ENCODE data around the gene KRT73.

The KRT73 gene

DNA sequence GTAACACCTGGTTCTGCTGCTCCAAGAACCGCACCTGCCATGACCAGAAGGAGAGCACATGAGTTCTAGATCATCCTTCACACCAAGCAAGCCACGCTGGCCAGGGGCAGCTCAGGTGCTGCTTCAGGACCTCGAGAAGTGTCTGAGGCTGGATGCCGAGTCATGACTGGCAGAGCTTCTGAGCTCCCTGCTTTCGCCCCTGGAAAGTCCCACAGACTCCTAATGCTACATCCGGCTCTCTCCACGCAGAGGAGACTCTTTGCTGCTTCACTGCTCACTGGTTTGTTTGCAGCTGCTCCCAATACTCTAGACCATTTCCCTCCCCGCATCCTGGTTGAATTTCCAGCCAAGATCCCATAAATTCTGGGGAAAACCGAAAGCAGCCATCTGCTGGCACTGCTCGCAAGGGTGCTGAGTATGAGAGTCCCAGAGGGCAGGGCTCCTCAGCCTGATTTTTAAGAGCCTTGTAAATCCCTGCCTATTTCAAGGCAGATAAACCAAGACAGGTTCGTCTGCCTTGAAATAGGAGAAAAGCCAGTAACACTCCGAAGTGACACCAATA is 32.2 kb upstream of the KRT73 start:
- peaks cover 9% of the 10 kb centered on the region for H3K4me1 Mint-ChIP-seq
- H3K27me3 Mint-ChIP-seq (ENCODE audit: low read depth, poor library complexity): peaks cover 10% of the 10 kb centered on the region
- peaks cover 11% of the 10 kb centered on the region for H3K9me3 Mint-ChIP-seq
- TF ChIP-seq, protein P1, sequence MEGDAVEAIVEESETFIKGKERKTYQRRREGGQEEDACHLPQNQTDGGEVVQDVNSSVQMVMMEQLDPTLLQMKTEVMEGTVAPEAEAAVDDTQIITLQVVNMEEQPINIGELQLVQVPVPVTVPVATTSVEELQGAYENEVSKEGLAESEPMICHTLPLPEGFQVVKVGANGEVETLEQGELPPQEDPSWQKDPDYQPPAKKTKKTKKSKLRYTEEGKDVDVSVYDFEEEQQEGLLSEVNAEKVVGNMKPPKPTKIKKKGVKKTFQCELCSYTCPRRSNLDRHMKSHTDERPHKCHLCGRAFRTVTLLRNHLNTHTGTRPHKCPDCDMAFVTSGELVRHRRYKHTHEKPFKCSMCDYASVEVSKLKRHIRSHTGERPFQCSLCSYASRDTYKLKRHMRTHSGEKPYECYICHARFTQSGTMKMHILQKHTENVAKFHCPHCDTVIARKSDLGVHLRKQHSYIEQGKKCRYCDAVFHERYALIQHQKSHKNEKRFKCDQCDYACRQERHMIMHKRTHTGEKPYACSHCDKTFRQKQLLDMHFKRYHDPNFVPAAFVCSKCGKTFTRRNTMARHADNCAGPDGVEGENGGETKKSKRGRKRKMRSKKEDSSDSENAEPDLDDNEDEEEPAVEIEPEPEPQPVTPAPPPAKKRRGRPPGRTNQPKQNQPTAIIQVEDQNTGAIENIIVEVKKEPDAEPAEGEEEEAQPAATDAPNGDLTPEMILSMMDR (IDR thresholded peaks at IDR 0.05): no peak
- peak overlapping the region; percentile 27 for H3K27ac Mint-ChIP-seq
- no peaks in the 10 kb centered on the region for H3K36me3 Mint-ChIP-seq (ENCODE audit: low read depth)
- DNase-seq: no peak
- no peak overlapping the region for H3K4me3 Mint-ChIP-seq

DNA sequence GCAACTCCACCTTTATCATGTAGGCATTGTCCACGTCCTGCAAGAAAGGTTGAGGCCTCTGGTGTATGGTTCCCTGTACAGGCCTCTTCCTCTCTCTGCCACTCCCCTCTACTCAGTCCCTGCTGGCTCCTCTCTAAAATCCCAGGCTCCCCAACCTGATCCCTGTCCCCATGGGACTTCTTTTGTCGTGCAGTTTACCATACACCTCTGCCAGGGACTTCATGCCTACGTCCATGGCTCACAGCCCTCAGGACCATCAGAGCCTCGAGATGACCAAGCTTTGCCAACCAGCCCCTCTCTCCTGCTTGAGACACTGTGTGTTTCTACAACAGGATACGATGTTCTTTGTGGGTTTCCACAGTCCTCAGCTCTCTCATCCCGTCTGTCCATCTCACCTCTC is 30.7 kb upstream of the KRT73 start:
- peaks cover 9% of the 10 kb centered on the region for H3K4me1 Mint-ChIP-seq
- DNase-seq: no peak
- H3K4me3 Mint-ChIP-seq: no peak overlapping the region
- TF ChIP-seq, protein P1 (IDR thresholded peaks at IDR 0.05): no peak
- no peak overlapping the region for H3K27ac Mint-ChIP-seq
- H3K9me3 Mint-ChIP-seq: peaks cover 11% of the 10 kb centered on the region
- no peaks in the 10 kb centered on the region for H3K36me3 Mint-ChIP-seq (ENCODE audit: low read depth)
- peaks cover 11% of the 10 kb centered on the region for H3K27me3 Mint-ChIP-seq (ENCODE audit: low read depth, poor library complexity)

DNA sequence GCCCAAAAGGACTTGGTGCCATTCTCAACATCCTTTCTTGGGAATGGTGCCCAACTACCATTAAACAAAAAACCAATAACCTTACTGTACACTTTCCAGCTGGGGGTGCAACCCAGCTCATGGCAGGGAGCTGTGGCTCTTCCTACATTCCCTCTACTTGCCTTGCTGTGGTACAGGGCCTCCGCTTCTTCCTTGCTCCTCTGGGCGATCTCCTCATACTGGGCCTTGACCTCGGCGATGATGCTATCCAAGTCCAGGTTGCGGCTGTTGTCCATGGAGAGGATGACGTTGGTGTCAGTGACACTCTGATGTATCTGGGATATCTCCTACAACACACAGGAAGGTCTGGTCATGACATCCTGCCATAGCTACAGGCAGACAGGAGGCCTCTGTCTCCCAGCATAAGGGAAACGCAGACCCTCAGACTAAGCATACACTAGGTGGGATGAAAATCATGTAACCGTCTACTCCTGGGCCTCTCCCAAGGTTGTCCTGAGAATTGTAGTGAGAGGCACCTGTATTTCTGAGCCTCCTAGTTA is 29.7 kb upstream of the KRT73 start:
- Mint-ChIP-seq H3K9me3 (peaks cover 11% of the 10 kb centered on the region), H3K4me3 (no peak overlapping the region), H3K4me1 (peaks cover 9% of the 10 kb centered on the region), H3K27me3 (ENCODE audit: low read depth, poor library complexity) (peaks cover 8% of the 10 kb centered on the region), H3K36me3 (ENCODE audit: low read depth) (no peaks in the 10 kb centered on the region), H3K27ac (no peak overlapping the region)
- DNase-seq: no peak
- TF ChIP-seq, protein P1 (IDR thresholded peaks at IDR 0.05): no peak

DNA sequence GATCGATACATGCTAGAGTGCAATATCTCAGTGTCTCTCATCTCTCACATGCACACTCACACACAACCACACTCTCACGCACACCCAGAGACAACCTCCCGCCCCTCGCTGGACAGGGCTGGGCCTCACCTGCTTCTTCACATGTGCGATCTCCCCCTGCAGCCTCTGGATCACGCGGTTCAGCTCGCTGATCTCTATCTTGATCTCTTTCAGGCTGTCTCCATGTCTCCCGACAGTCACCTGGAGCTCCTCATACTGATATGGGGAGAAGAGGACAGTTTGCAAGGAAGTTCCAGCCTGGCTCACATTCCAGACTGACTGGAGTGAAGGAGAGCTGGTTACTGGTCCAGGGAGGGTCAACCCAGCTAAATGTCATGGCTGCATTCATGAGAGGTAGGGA is 29.2 kb upstream of the KRT73 start:
- Mint-ChIP-seq H3K9me3 (peaks cover 11% of the 10 kb centered on the region), H3K27ac (no peak overlapping the region), H3K4me1 (peaks cover 9% of the 10 kb centered on the region), H3K27me3 (ENCODE audit: low read depth, poor library complexity) (peaks cover 8% of the 10 kb centered on the region), H3K36me3 (ENCODE audit: low read depth) (no peaks in the 10 kb centered on the region), H3K4me3 (no peak overlapping the region)
- TF ChIP-seq, protein P1 (IDR thresholded peaks at IDR 0.05): no peak
- DNase-seq: no peak

DNA sequence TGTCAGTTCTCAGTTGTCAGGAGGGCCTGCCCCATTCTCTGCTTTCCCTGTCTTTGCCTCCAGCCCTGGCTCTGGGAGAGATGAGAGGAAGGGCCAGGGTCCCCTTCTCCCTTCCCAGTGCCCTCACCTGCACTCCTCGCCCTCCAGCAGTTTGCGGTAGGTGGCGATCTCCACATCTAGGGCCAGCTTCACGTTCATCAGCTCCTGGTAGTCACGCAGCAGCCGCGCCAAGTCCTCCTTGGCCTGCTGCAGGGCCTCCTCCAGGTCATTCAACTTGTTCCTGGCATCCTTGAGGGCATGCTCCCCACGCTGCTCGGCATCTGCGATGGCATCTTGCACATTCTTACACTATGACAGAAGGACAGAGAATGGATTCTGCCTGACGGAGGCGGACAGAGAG is 28.3 kb upstream of the KRT73 start:
- TF ChIP-seq, protein P1 (IDR thresholded peaks at IDR 0.05): no peak
- peaks cover 8% of the 10 kb centered on the region for H3K27me3 Mint-ChIP-seq (ENCODE audit: low read depth, poor library complexity)
- no peak overlapping the region for H3K27ac Mint-ChIP-seq
- H3K4me1 Mint-ChIP-seq: peaks cover 9% of the 10 kb centered on the region
- DNase-seq: no peak
- no peaks in the 10 kb centered on the region for H3K36me3 Mint-ChIP-seq (ENCODE audit: low read depth)
- no peak overlapping the region for H3K4me3 Mint-ChIP-seq
- H3K9me3 Mint-ChIP-seq: peaks cover 3% of the 10 kb centered on the region

DNA sequence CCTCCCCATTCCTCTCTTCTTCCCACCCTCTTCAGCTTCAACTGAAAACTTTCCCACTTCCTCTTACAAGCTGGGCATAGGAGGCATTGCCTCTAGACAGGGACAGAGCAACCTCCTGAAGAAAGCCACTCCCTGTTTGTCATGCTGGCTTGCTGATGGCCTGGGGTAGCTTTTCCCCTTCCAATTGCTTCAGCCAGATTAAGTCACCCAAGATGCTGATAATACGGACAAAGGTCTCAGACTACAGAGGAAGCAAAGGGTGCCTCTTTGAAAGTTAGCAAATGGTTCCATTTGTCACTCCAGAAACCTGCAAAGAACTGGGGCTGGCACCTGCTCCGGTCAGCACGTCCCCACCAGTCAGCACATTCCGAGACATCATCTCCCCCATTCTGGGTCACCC is 27.6 kb upstream of the KRT73 start:
- no peak for DNase-seq
- peaks cover 9% of the 10 kb centered on the region for H3K4me1 Mint-ChIP-seq
- TF ChIP-seq, protein P1 (IDR thresholded peaks at IDR 0.05): no peak
- no peaks in the 10 kb centered on the region for H3K9me3 Mint-ChIP-seq
- peaks cover 8% of the 10 kb centered on the region for H3K27me3 Mint-ChIP-seq (ENCODE audit: low read depth, poor library complexity)
- no peaks in the 10 kb centered on the region for H3K36me3 Mint-ChIP-seq (ENCODE audit: low read depth)
- no peak overlapping the region for H3K27ac Mint-ChIP-seq
- no peak overlapping the region for H3K4me3 Mint-ChIP-seq

Measured in nephron progenitor cell (in vitro differentiated cells).